ENCODE results near the gene SMIM32. TPM values are rescaled to one million over a fixed set of nuclear protein-coding genes. Genes with fewer than 3 reads are reported as not detected.

SMIM32 gene
- total RNA-seq, 1 experiment from 2014 or later = 0.66 TPM

- H3K27ac Mint-ChIP-seq (ENCODE audit: unreplicated experiment) = no peak overlapping the region
- DNase-seq = no peak
- TF ChIP-seq CTCF (IDR thresholded peaks at IDR 0.05; ENCODE audit: insufficient read depth in 1 of 2, low read depth in 1 of 2, low read length in 1 of 2, severe bottlenecking in 1 of 2, unreplicated experiment in 1 of 2) = no peak
- no TSS peak for BruUV-seq (replicated peaks)
- no peaks in the 10 kb centered on the region for H3K4me1 ChIP-seq
- intact Hi-C loops (cut with micrococcal nuclease; ENCODE audit: unreplicated experiment) = no loop called here
- peaks cover 56% of the 10 kb centered on the region for H3K36me3 Mint-ChIP-seq (ENCODE audit: insufficient read depth, unreplicated experiment)
- H3K4me1 Mint-ChIP-seq (ENCODE audit: low read depth, unreplicated experiment) = no peaks in the 10 kb centered on the region
- POLR2A ChIA-PET = no interaction called here
- H3K9me3 Mint-ChIP-seq (ENCODE audit: unreplicated experiment) = no peaks in the 10 kb centered on the region
- no peaks in the 10 kb centered on the region for H3K27me3 ChIP-seq (replicated peaks; ENCODE audit: control insufficient read depth, insufficient read depth, low read length)
- H3K9me3 ChIP-seq = no peaks in the 10 kb centered on the region
- CTCF ChIA-PET = no interaction called here
- no peak overlapping the region for H3K4me3 Mint-ChIP-seq (ENCODE audit: unreplicated experiment)
- H3K27me3 Mint-ChIP-seq (ENCODE audit: insufficient read depth, unreplicated experiment) = no peaks in the 10 kb centered on the region
- no peak overlapping the region for H3K4me3 ChIP-seq (ENCODE audit: low read depth, low read length)
- H3K36me3 ChIP-seq (ENCODE audit: control insufficient read depth, insufficient read depth, low read length) = no peaks in the 10 kb centered on the region
Observed at GRCh38 chr5:136197462-136198142, 4.6 kb upstream of the SMIM32 start.

- Mint-ChIP-seq H3K9me3 (ENCODE audit: unreplicated experiment) (no peaks in the 10 kb centered on the region), H3K4me1 (ENCODE audit: low read depth, unreplicated experiment) (no peaks in the 10 kb centered on the region), H3K27me3 (ENCODE audit: insufficient read depth, unreplicated experiment) (no peaks in the 10 kb centered on the region), H3K27ac (ENCODE audit: unreplicated experiment) (no peak overlapping the region), H3K36me3 (ENCODE audit: insufficient read depth, unreplicated experiment) (peaks cover 65% of the 10 kb centered on the region), H3K4me3 (ENCODE audit: unreplicated experiment) (no peak overlapping the region)
- Histone ChIP-seq H3K4me1 (no peaks in the 10 kb centered on the region), H3K36me3 (ENCODE audit: control insufficient read depth, insufficient read depth, low read length) (no peaks in the 10 kb centered on the region), H3K27me3 (replicated peaks; ENCODE audit: control insufficient read depth, insufficient read depth, low read length) (no peaks in the 10 kb centered on the region), H3K4me3 (ENCODE audit: low read depth, low read length) (no peak overlapping the region), H3K9me3 (no peaks in the 10 kb centered on the region)
- no peak for TF ChIP-seq CTCF (IDR thresholded peaks at IDR 0.05; ENCODE audit: insufficient read depth in 1 of 2, low read depth in 1 of 2, low read length in 1 of 2, severe bottlenecking in 1 of 2, unreplicated experiment in 1 of 2)
- ChIA-PET CTCF (no interaction called here), POLR2A (no interaction called here)
- intact Hi-C loops (cut with micrococcal nuclease; ENCODE audit: unreplicated experiment) = no loop called here
- DNase-seq = no peak
- no TSS peak for BruUV-seq (replicated peaks)
Observed at GRCh38 chr5:136195971-136196820, 3.2 kb upstream of the SMIM32 start.

GRCh38 chr5:136194576-136194975 lies 1.6 kb upstream of the SMIM32 start:
- H3K9me3 Mint-ChIP-seq (ENCODE audit: unreplicated experiment) = no peaks in the 10 kb centered on the region
- DNase-seq = no peak
- Histone ChIP-seq H3K4me1 (no peaks in the 10 kb centered on the region), H3K27me3 (replicated peaks; ENCODE audit: control insufficient read depth, insufficient read depth, low read length) (no peaks in the 10 kb centered on the region), H3K4me3 (ENCODE audit: low read depth, low read length) (no peak overlapping the region), H3K9me3 (no peaks in the 10 kb centered on the region), H3K36me3 (ENCODE audit: control insufficient read depth, insufficient read depth, low read length) (no peaks in the 10 kb centered on the region)
- CTCF ChIA-PET = interaction anchor here (0.6 kb wide), 1 partner anchor 11 kb away, joined by 3 read pairs; no protein-coding TSS in a partner anchor
- intact Hi-C loops (cut with micrococcal nuclease; ENCODE audit: unreplicated experiment) = no loop called here
- no TSS peak for BruUV-seq (replicated peaks)
- POLR2A ChIA-PET = no interaction called here
- no peak overlapping the region for H3K27ac Mint-ChIP-seq (ENCODE audit: unreplicated experiment)
- H3K4me1 Mint-ChIP-seq (ENCODE audit: low read depth, unreplicated experiment) = no peaks in the 10 kb centered on the region
- no peak overlapping the region for H3K4me3 Mint-ChIP-seq (ENCODE audit: unreplicated experiment)
- TF ChIP-seq CTCF (IDR thresholded peaks at IDR 0.05; ENCODE audit: insufficient read depth in 1 of 2, low read depth in 1 of 2, low read length in 1 of 2, severe bottlenecking in 1 of 2, unreplicated experiment in 1 of 2) = no peak
- H3K27me3 Mint-ChIP-seq (ENCODE audit: insufficient read depth, unreplicated experiment) = no peaks in the 10 kb centered on the region
- peaks cover 80% of the 10 kb centered on the region for H3K36me3 Mint-ChIP-seq (ENCODE audit: insufficient read depth, unreplicated experiment)

Measured in Caco-2 (cell line).